A549 (cell line): ENCODE data around the gene ITPR3. TPM values are rescaled to one million over a fixed set of nuclear protein-coding genes. Genes with fewer than 3 reads are reported as not detected.
A peak's percentile ranks its signal among the peaks of the same experiment; 100 is the strongest.
"Not testable (repeated sequence)": the region's sequence is repeated elsewhere in the genome, so short reads cannot be mapped to it uniquely, and the experiment has no call there.

Experiments used
- ATAC-seq, 2 experiments: fragments of 200-7000 bp in 1 of 2; fragments of >200 bp in 1 of 2; cut with Nextera tagmentation in 1 of 2; cut with Tn5 transposase in 1 of 2; 3 replicates each; pipeline versions ENCODE4 v1.8.0 to v1.9.1; 2018 to 2020; ENCODE audit warnings: mild to moderate bottlenecking in 1 of 2, moderate library complexity in 1 of 2
- CTCF ChIA-PET: fragments of 300-600 bp; sonication (Branson Sonifier 250); formaldehyde crosslinking; extraction: SDS; loops from one replicate; lab custom pipeline; 2021; ENCODE audit warnings: antibody characterized with exemption, inconsistent platforms; lab: Yijun Ruan, JAX
- POLR2A ChIA-PET: fragments of 350-600 bp; formaldehyde crosslinking; extraction: SDS; loops from one replicate; lab custom pipeline; 2021; ENCODE audit warnings: antibody characterized with exemption, inconsistent platforms; lab: Yijun Ruan, JAX
- DNase-seq, 2 experiments: peaks; one replicate each; pipeline versions ENCODE4 v3.0.0 to v3.0.0-alpha.2; 2011 to 2016; ENCODE audit warnings: low read depth in 1 of 2, low spot score in 1 of 2
- FAIRE-seq: peaks from 2 replicates; lab custom pipeline; 2011; peaks lifted over from hg19 to GRCh38; lab: Jason Lieb, UNC
- H3K27ac ChIP-seq, 2 experiments: fragments of >200 bp; sonication (Bioruptor Twin); formaldehyde crosslinking; 3 replicates each; pipeline ENCODE4 v1.5.1; 2016 to 2017
- H3K4me1 ChIP-seq: fragments of >200 bp; sonication (Bioruptor Twin); formaldehyde crosslinking; 3 replicates; pipeline ENCODE4 v1.6.1; 2016
- H3K4me2 ChIP-seq: fragments of >200 bp; sonication (Bioruptor Twin); formaldehyde crosslinking; 3 replicates; pipeline ENCODE4 v1.6.1; 2016
- H3K4me3 ChIP-seq: fragments of >200 bp; sonication (Bioruptor Twin); formaldehyde crosslinking; 3 replicates; pipeline ENCODE4 v1.5.1; 2016
- H3K9me3 ChIP-seq: fragments of >200 bp; sonication (Bioruptor Twin); formaldehyde crosslinking; 3 replicates; pipeline ENCODE4 v1.6.1; 2016
- CHD2 ChIP-seq: fragments of 150-350 bp; IDR thresholded peaks from 2 replicates; pipeline ENCODE4 v1.6.1; 2014; ENCODE audit warnings: low read length; ENCODE audit not compliant: partially characterized antibody
- E2F6 ChIP-seq: IDR thresholded peaks from 2 replicates; pipeline ENCODE4 v1.6.1; 2012; ENCODE audit warnings: low read depth, borderline replicate concordance
- FOSL2 ChIP-seq, 2 experiments: fragments of 450-650 bp in 1 of 2; fragments of >200 bp in 1 of 2; sonication (Bioruptor Twin) in 1 of 2; formaldehyde crosslinking; IDR thresholded peaks; 2 replicates each; pipeline versions ENCODE4 v1.5.0 to v1.6.1; 2016 to 2020; ENCODE audit warnings: mild to moderate bottlenecking in 1 of 2, moderate library complexity in 1 of 2
- FOXS1 ChIP-seq: fragments of 250-450 bp; sonication (Bioruptor Pico); IDR thresholded peaks from 2 replicates; pipeline ENCODE4 v1.5.0; 2020; ENCODE audit warnings: mild to moderate bottlenecking, moderate library complexity
- HDAC2 ChIP-seq: fragments of 200-600 bp; sonication (generic); IDR thresholded peaks from 2 replicates; pipeline ENCODE4 v1.6.1; 2016
- HEYL ChIP-seq: fragments of 250-450 bp; sonication (Bioruptor Pico); IDR thresholded peaks from 2 replicates; pipeline ENCODE4 v1.8.0; 2021; ENCODE audit warnings: mild to moderate bottlenecking, moderate library complexity
- HOXB13 ChIP-seq: fragments of 250-450 bp; sonication (Bioruptor Pico); IDR thresholded peaks from 2 replicates; pipeline ENCODE4 v1.5.0; 2020; ENCODE audit warnings: low read depth, mild to moderate bottlenecking, moderate library complexity
- HOXB5 ChIP-seq: fragments of 250-450 bp; sonication (Bioruptor Pico); IDR thresholded peaks from 2 replicates; pipeline ENCODE4 v1.5.0; 2020; ENCODE audit warnings: mild to moderate bottlenecking, moderate library complexity
- JUNB ChIP-seq: fragments of >200 bp; sonication (Bioruptor Twin); formaldehyde crosslinking; IDR thresholded peaks from 2 replicates; pipeline ENCODE4 v1.6.1; 2016
- KDM1A ChIP-seq: fragments of 200-600 bp; sonication (generic); IDR thresholded peaks from 2 replicates; pipeline ENCODE4 v1.6.1; 2016; ENCODE audit warnings: low read depth, mild to moderate bottlenecking
- MAZ ChIP-seq: fragments of 150-350 bp; IDR thresholded peaks from 2 replicates; pipeline ENCODE4 v1.6.1; 2014; ENCODE audit warnings: antibody characterized with exemption, low read depth, low read length, borderline replicate concordance
- NFE2L2 ChIP-seq: fragments of 150-350 bp; conservative IDR thresholded peaks from 2 replicates; pipeline ENCODE4 v1.6.1; 2014; ENCODE audit warnings: low read length
- NR3C1 ChIP-seq: fragments of >200 bp; sonication (Bioruptor Twin); formaldehyde crosslinking; IDR thresholded peaks from 3 replicates; pipeline ENCODE4 v1.6.1; 2017
- POLR2AphosphoS2 ChIP-seq: conservative IDR thresholded peaks from 2 replicates; pipeline ENCODE4 v1.6.1; 2012; ENCODE audit warnings: low read length, improper control_type of control experiment, inconsistent platforms
- RARB ChIP-seq: fragments of 250-450 bp; sonication (Bioruptor Pico); IDR thresholded peaks from 2 replicates; pipeline ENCODE4 v1.8.0; 2021; ENCODE audit warnings: mild to moderate bottlenecking, moderate library complexity
- USF2 ChIP-seq: fragments of 450-650 bp; IDR thresholded peaks from 2 replicates; pipeline ENCODE4 v1.6.1; 2014; ENCODE audit warnings: antibody characterized with exemption
- ZSCAN20 ChIP-seq: fragments of 250-450 bp; sonication (Bioruptor Pico); IDR thresholded peaks from 2 replicates; pipeline ENCODE4 v1.8.0; 2022; ENCODE audit warnings: mild to moderate bottlenecking, moderate library complexity
- WGBS: methylation state at CpG from one replicate; pipeline ENCODE4 v1.1.6; 2017; ENCODE audit errors: missing lambda C conversion rate; 5-methylcytosine and 5-hydroxymethylcytosine counted together
- polyA plus RNA-seq, 4 experiments: library from polyadenylated mRNA; depleted of rRNA in 3 of 4; stranded (reverse); fragments of >200 nt; fragmentation: RNase III in 1 of 4; extraction: RNeasy Plus Mini Kit Qiagen cat#74134 plus additional on column Dnase treatment in 1 of 4; gene quantifications; 2 replicates in 3 of 4; 3 replicates in 1 of 4; pipeline ENCODE4 v1.2.3, GENCODE V29; 2011 to 2017

The ITPR3 gene
- polyA plus RNA-seq, 2 of the 4 experiments (the other 2 are of a cell fraction) = 17.6 to 20.8 TPM

GRCh38 chr6:33627876-33628275 lies 6.8 kb downstream of the ITPR3 start:
- POLR2A ChIA-PET = no interaction called here
- CTCF ChIA-PET = interaction anchor here (0.6 to 3.7 kb wide), 2 partner anchors 21 to 38 kb away, joined by 6 to 17 read pairs; no protein-coding TSS in a partner anchor
- Histone ChIP-seq H3K4me1 (peaks cover 31% of the 10 kb centered on the region), H3K4me3 (no peak overlapping the region), H3K9me3 (no peaks in the 10 kb centered on the region), H3K4me2 (peak overlapping the region; percentile 21; the same call in 2 of the 3 replicates), H3K27ac (peak overlapping the region in 1 of 2 experiments; percentile 50; a peak in 1 of 6 replicates)
- ATAC-seq (no peak), FAIRE-seq (no peak), DNase-seq (no peak)
- 66% methylated on average over 5 of the region's 5 CpGs for WGBS
- no peak for TF ChIP-seq JUNB
- no peak for TF ChIP-seq MAZ
- TF ChIP-seq ZSCAN20 (CRISPR knock-in tag) = no peak
- TF ChIP-seq HOXB13 (CRISPR knock-in tag) = no peak
- TF ChIP-seq HDAC2 = no peak
- TF ChIP-seq NFE2L2 = no peak

GRCh38 chr6:33628401-33628964 lies 7.4 kb downstream of the ITPR3 start:
- ChIA-PET CTCF (interaction anchor here (0.6 to 3.7 kb wide), 2 partner anchors 21 to 39 kb away, joined by 6 to 17 read pairs; no protein-coding TSS in a partner anchor), POLR2A (no interaction called here)
- Histone ChIP-seq H3K4me2 (no peak overlapping the region), H3K27ac (peak overlapping the region in 1 of 2 experiments; percentile 50; a peak in 1 of 6 replicates), H3K9me3 (no peaks in the 10 kb centered on the region), H3K4me3 (no peak overlapping the region), H3K4me1 (peaks cover 29% of the 10 kb centered on the region)
- FAIRE-seq (no peak), DNase-seq (no peak), ATAC-seq (no peak)
- TF ChIP-seq POLR2AphosphoS2 (no peak), HOXB5 (CRISPR knock-in tag) (no peak)
- 93% methylated on average over 6 of the region's 7 CpGs for WGBS

GRCh38 chr6:33630014-33630413 lies 8.9 kb downstream of the ITPR3 start:
- peaks cover 34% of the 10 kb centered on the region for H3K4me1 ChIP-seq
- FAIRE-seq = no peak

GRCh38 chr6:33631521-33631920 lies 10.4 kb downstream of the ITPR3 start:
- ATAC-seq = not testable (repeated sequence)

More at GRCh38 chr6:33630014-33630413, 8.9 kb downstream of the ITPR3 start:
- no peak for ATAC-seq
- no peak for TF ChIP-seq HEYL
- no peak for TF ChIP-seq HOXB13 (CRISPR knock-in tag)
- TF ChIP-seq FOXS1 (CRISPR knock-in tag) = no peak
- TF ChIP-seq RARB (CRISPR knock-in tag) = no peak
- no peak for TF ChIP-seq CHD2
- no peak for TF ChIP-seq USF2
- TF ChIP-seq E2F6 = no peak
- no peak for TF ChIP-seq KDM1A
- TF ChIP-seq JUNB = no peak
- TF ChIP-seq FOSL2 (IDR thresholded peaks at IDR 0.05) = no peak
- TF ChIP-seq FOSL2 (CRISPR knock-in tag; IDR thresholded peaks at IDR 0.05) = no peak
- no peak for TF ChIP-seq NR3C1
- Histone ChIP-seq H3K4me3 (no peak overlapping the region), H3K4me2 (no peak overlapping the region), H3K27ac (no peak overlapping the region), H3K9me3 (no peaks in the 10 kb centered on the region)
- WGBS = 89% methylated on average over 10 of the region's 10 CpGs
- POLR2A ChIA-PET = no interaction called here
- CTCF ChIA-PET = interaction anchor here (0.7 to 3.7 kb wide), 3 partner anchors 40 to 1781 kb away, joined by 4 to 17 read pairs (median 5); no protein-coding TSS in a partner anchor
- DNase-seq = no peak

More at GRCh38 chr6:33631521-33631920, 10.4 kb downstream of the ITPR3 start:
- POLR2A ChIA-PET = interaction anchor here (0.8 kb wide), 1 partner anchor 42 kb away, joined by 3 read pairs; no protein-coding TSS in a partner anchor
- H3K4me1 ChIP-seq = peaks cover 34% of the 10 kb centered on the region
- H3K27ac ChIP-seq, H3K9me3 ChIP-seq, DNase-seq, H3K4me3 ChIP-seq, FAIRE-seq, H3K4me2 ChIP-seq: not testable (repeated sequence)
- WGBS = 94% methylated on average over 13 of the region's 13 CpGs
- CTCF ChIA-PET = interaction anchor here (0.8 to 2.2 kb wide), 9 partner anchors 9 to 80 kb away, joined by 3 to 13 read pairs (median 5); partner anchors contain the start of genes ITPR3 and UQCC2
